AG10803 (cell line): ENCODE data around the gene FHOD1.

Source experiments
- DNase-seq: peaks from one replicate; pipeline ENCODE4 v3.0.0; 2010; ENCODE audit warnings: low read depth
- H3K4me3 ChIP-seq: 2 replicates; pipeline ENCODE4 v1.5.1; 2011; ENCODE audit warnings: mild to moderate bottlenecking, low read length, control low read depth
- CTCF ChIP-seq: conservative IDR thresholded peaks from 2 replicates; pipeline ENCODE4 v1.5.1; 2011; ENCODE audit warnings: mild to moderate bottlenecking, low read length, control low read depth, inconsistent platforms

The FHOD1 gene

GRCh38 chr16:67190448-67191399 is 56.6 kb downstream of the FHOD1 start:
- no peak for DNase-seq
- no peak overlapping the region for H3K4me3 ChIP-seq
- TF ChIP-seq CTCF: no peak

- DNase-seq: no peak
- no peak within 1 kb of the TSS for H3K4me3 ChIP-seq
- no peak for TF ChIP-seq CTCF
Observed at GRCh38 chr16:67190041-67190440, 57.2 kb downstream of the FHOD1 start, which contains the start of gene EXOC3L1. Gene EXOC3L1 (minus strand): TSS chr16:67190136. CDS start chr16:67189676, 460 bp downstream.

GRCh38 chr16:67188798-67189197 is 58.5 kb downstream of the FHOD1 start:
- no peak overlapping the region for H3K4me3 ChIP-seq
- TF ChIP-seq CTCF: no peak
- no peak for DNase-seq

- no peak overlapping the region for H3K4me3 ChIP-seq
- TF ChIP-seq CTCF: no peak
- DNase-seq: no peak
Observed at GRCh38 chr16:67188323-67188722, 59.0 kb downstream of the FHOD1 start.

GRCh38 chr16:67187175-67187890 is 59.9 kb downstream of the FHOD1 start:
- DNase-seq: no peak

GRCh38 chr16:67186550-67186950 is 60.7 kb downstream of the FHOD1 start:
- peak; percentile 49 for DNase-seq

More at GRCh38 chr16:67187175-67187890, 59.9 kb downstream of the FHOD1 start:
- TF ChIP-seq CTCF: no peak
- no peak overlapping the region for H3K4me3 ChIP-seq

More at GRCh38 chr16:67186550-67186950, 60.7 kb downstream of the FHOD1 start:
- no peak for TF ChIP-seq CTCF
- H3K4me3 ChIP-seq: no peak overlapping the region
